GM19463 (cell line): ENCODE data around the gene CUX1.

Experiments
- ATAC-seq: cut with Tn5 transposase; IDR thresholded peaks from one replicate; pipeline ENCODE4 v1.9.1; 2021; ENCODE audit warnings: mild to moderate bottlenecking, moderate library complexity; ENCODE audit not compliant: unreplicated experiment

Gene CUX1

GRCh38 chr7:101951757-101952156 is 134.3 kb downstream of the CUX1 start:
- no peak for ATAC-seq

GRCh38 chr7:101952355-101953247 is 135.2 kb downstream of the CUX1 start:
- ATAC-seq: no peak

GRCh38 chr7:101953248-101953819 is 135.9 kb downstream of the CUX1 start:
- ATAC-seq: no peak

GRCh38 chr7:101954499-101954898 is 137.1 kb downstream of the CUX1 start:
- no peak for ATAC-seq

- ATAC-seq: no peak
These were observed 138.7 kb downstream of the CUX1 start for GRCh38 chr7:101956130-101956529.

- ATAC-seq: no peak
These were observed 140.5 kb downstream of the CUX1 start for GRCh38 chr7:101957744-101958525.

GRCh38 chr7:101959342-101959741 is 141.9 kb downstream of the CUX1 start:
- ATAC-seq: no peak

- ATAC-seq: no peak
These were observed 142.4 kb downstream of the CUX1 start for GRCh38 chr7:101959829-101960228.

- no peak for ATAC-seq
These were observed 142.9 kb downstream of the CUX1 start for GRCh38 chr7:101960323-101960722.

GRCh38 chr7:101960985-101961708 is 143.7 kb downstream of the CUX1 start:
- ATAC-seq: no peak

GRCh38 chr7:101961811-101962210 is 144.4 kb downstream of the CUX1 start:
- no peak for ATAC-seq

GRCh38 chr7:101963693-101964092 is 146.3 kb downstream of the CUX1 start:
- no peak for ATAC-seq

GRCh38 chr7:101964680-101965452 is 147.4 kb downstream of the CUX1 start:
- ATAC-seq: no peak

- ATAC-seq: no peak
These were observed 151.5 kb downstream of the CUX1 start for GRCh38 chr7:101968720-101969466.

- ATAC-seq: no peak
These were observed 152.7 kb downstream of the CUX1 start for GRCh38 chr7:101969997-101970585.

- ATAC-seq: no peak
These were observed 153.4 kb downstream of the CUX1 start for GRCh38 chr7:101970801-101971200.

GRCh38 chr7:101971457-101971856 is 154.0 kb downstream of the CUX1 start:
- ATAC-seq: no peak

GRCh38 chr7:101972627-101973026 is 155.2 kb downstream of the CUX1 start:
- ATAC-seq: no peak

GRCh38 chr7:101973130-101973529 is 155.7 kb downstream of the CUX1 start:
- ATAC-seq: no peak
